Smooth muscle cell (in vitro differentiated cells): Measurements from ENCODE around the gene SSTR3. TPM values are rescaled to one million over a fixed set of nuclear protein-coding genes. Genes with fewer than 3 reads are reported as not detected.
"Not testable (repeated sequence)": the region's sequence is repeated elsewhere in the genome, so short reads cannot be mapped to it uniquely, and the experiment has no call there.

Experiments
- DNase-seq: peaks from one replicate; lab custom pipeline; 2025; ENCODE audit not compliant: unreplicated experiment; lab: John Stamatoyannopoulos, UW
- H2AFZ ChIP-seq: fragments of 200-600 bp; sonication (generic); 2 replicates; pipeline ENCODE4 v1.6.0; 2016; ENCODE audit warnings: antibody characterized with exemption, low read depth, mild to moderate bottlenecking
- H3F3A ChIP-seq: fragments of 200-600 bp; sonication (generic); 2 replicates; pipeline ENCODE4 v1.6.0; 2017; ENCODE audit warnings: antibody characterized with exemption, low read depth
- H3K27ac ChIP-seq: fragments of 200-600 bp; sonication (generic); 2 replicates; pipeline ENCODE4 v1.5.1; 2016; ENCODE audit warnings: low read depth, mild to moderate bottlenecking
- H3K27me3 ChIP-seq: fragments of 200-600 bp; sonication (generic); 2 replicates; pipeline ENCODE4 v1.6.1; 2016; ENCODE audit warnings: low read depth, mild to moderate bottlenecking
- H3K36me3 ChIP-seq: fragments of 200-600 bp; sonication (generic); 2 replicates; pipeline ENCODE4 v1.5.1; 2016; ENCODE audit warnings: low read depth
- H3K4me1 ChIP-seq: fragments of 200-600 bp; sonication (generic); 2 replicates; pipeline ENCODE4 v1.5.1; 2016; ENCODE audit warnings: low read depth
- H3K4me2 ChIP-seq: fragments of 200-600 bp; sonication (generic); 2 replicates; pipeline ENCODE4 v1.6.0; 2016; ENCODE audit warnings: mild to moderate bottlenecking
- H3K4me3 ChIP-seq: fragments of 200-600 bp; sonication (generic); 2 replicates; pipeline ENCODE4 v1.5.1; 2016; ENCODE audit warnings: mild to moderate bottlenecking
- H3K79me2 ChIP-seq: fragments of 200-600 bp; sonication (generic); 2 replicates; pipeline ENCODE4 v1.6.0; 2016; ENCODE audit warnings: low read depth, mild to moderate bottlenecking
- H3K9ac ChIP-seq: fragments of 200-600 bp; sonication (generic); 2 replicates; pipeline ENCODE4 v1.6.0; 2016; ENCODE audit warnings: low read depth
- H3K9me3 ChIP-seq: fragments of 200-600 bp; sonication (generic); replicated peaks from 2 replicates; pipeline ENCODE4 v1.5.1; 2016; ENCODE audit warnings: low read depth
- H4K20me1 ChIP-seq: fragments of 200-600 bp; sonication (generic); 2 replicates; pipeline ENCODE4 v1.6.0; 2016; ENCODE audit warnings: low read depth
- CTCF ChIP-seq: fragments of 200-600 bp; sonication (generic); IDR thresholded peaks from 2 replicates; pipeline ENCODE4 v1.5.1; 2017; ENCODE audit warnings: borderline replicate concordance, mild to moderate bottlenecking, antibody characterized with exemption; ENCODE audit not compliant: insufficient read depth, poor library complexity, severe bottlenecking
- WGBS: methylation state at CpG from one replicate; pipeline ENCODE4 v1.1.7; 2016; ENCODE audit warnings: low lambda C conversion rate; 5-methylcytosine and 5-hydroxymethylcytosine counted together
- polyA plus RNA-seq: library from polyadenylated mRNA; unstranded; fragments of >200 nt; fragmentation: Nextera tagmentation; extraction: Ambion mirVana; gene quantifications from 2 replicates; pipeline ENCODE4 v1.2.1, GENCODE V29; 2016
- total RNA-seq: library from RNA; depleted of rRNA; stranded (reverse); fragments of >200 nt; gene quantifications from 2 replicates; pipeline ENCODE4 v1.2.3, GENCODE V29; 2014

The SSTR3 gene
- total and polyA plus RNA-seq, 2 experiments from 2014 or later: not detected

- Histone ChIP-seq H2AFZ (no peak overlapping the region), H4K20me1 (no peaks in the 10 kb centered on the region), H3K9ac (no peak overlapping the region), H3K4me3 (no peak overlapping the region), H3K9me3 (no peaks in the 10 kb centered on the region), H3K4me2 (no peak overlapping the region), H3K27me3 (no peaks in the 10 kb centered on the region), H3K79me2 (no peaks in the 10 kb centered on the region), H3K36me3 (no peaks in the 10 kb centered on the region), H3K27ac (no peak overlapping the region), H3F3A (peaks cover 9% of the 10 kb centered on the region), H3K4me1 (peaks cover 4% of the 10 kb centered on the region)
- DNase-seq: no peak
- WGBS: 92% methylated on average over 26 of the region's 27 CpGs
- TF ChIP-seq CTCF: no peak
Measured at GRCh38 chr22:37233751-37234631, 21.7 kb upstream of the SSTR3 start.

GRCh38 chr22:37233371-37233750 lies 21.1 kb upstream of the SSTR3 start:
- DNase-seq, H3K9ac ChIP-seq, H3K4me1 ChIP-seq, H3K36me3 ChIP-seq, H2AFZ ChIP-seq, H4K20me1 ChIP-seq, H3K4me2 ChIP-seq, H3F3A ChIP-seq, H3K9me3 ChIP-seq, H3K4me3 ChIP-seq, H3K79me2 ChIP-seq, H3K27ac ChIP-seq, H3K27me3 ChIP-seq: not testable (repeated sequence)
- WGBS: 92% methylated on average over 12 of the region's 12 CpGs

- TF ChIP-seq CTCF: no peak
- H2AFZ ChIP-seq: no peak overlapping the region
- WGBS: 92% methylated on average over 15 of the region's 15 CpGs
Measured at GRCh38 chr22:37232140-37232998, 20.1 kb upstream of the SSTR3 start.

GRCh38 chr22:37231406-37232139 lies 19.3 kb upstream of the SSTR3 start:
- Histone ChIP-seq H3K9me3 (no peaks in the 10 kb centered on the region), H3K4me1 (peaks cover 4% of the 10 kb centered on the region), H3K36me3 (no peaks in the 10 kb centered on the region), H2AFZ (no peak overlapping the region), H3K4me2 (no peak overlapping the region), H3F3A (peaks cover 9% of the 10 kb centered on the region), H3K27me3 (no peaks in the 10 kb centered on the region), H4K20me1 (no peaks in the 10 kb centered on the region), H3K4me3 (no peak overlapping the region), H3K27ac (no peak overlapping the region), H3K9ac (no peak overlapping the region), H3K79me2 (no peaks in the 10 kb centered on the region)
- no peak for TF ChIP-seq CTCF
- DNase-seq: no peak
- 89% methylated on average over 17 of the region's 21 CpGs for WGBS

More at GRCh38 chr22:37232140-37232998, 20.1 kb upstream of the SSTR3 start:
- H4K20me1 ChIP-seq: no peaks in the 10 kb centered on the region
- no peaks in the 10 kb centered on the region for H3K79me2 ChIP-seq
- no peak overlapping the region for H3K9ac ChIP-seq
- H3K27me3 ChIP-seq: no peaks in the 10 kb centered on the region
- no peaks in the 10 kb centered on the region for H3K36me3 ChIP-seq
- no peak overlapping the region for H3K4me2 ChIP-seq
- DNase-seq: no peak
- peaks cover 9% of the 10 kb centered on the region for H3F3A ChIP-seq
- H3K4me1 ChIP-seq: peaks cover 4% of the 10 kb centered on the region
- H3K27ac ChIP-seq: no peak overlapping the region
- no peaks in the 10 kb centered on the region for H3K9me3 ChIP-seq
- H3K4me3 ChIP-seq: no peak overlapping the region
